ENCODE data around the gene DYSF. TPM values are rescaled to one million over a fixed set of nuclear protein-coding genes. Genes with fewer than 3 reads are reported as not detected.

The DYSF gene
- total and polyA plus RNA-seq, 2 donors (not counting 1 experiment from before 2014, with no cell fraction given): 0.17 to 0.43 TPM

- no peak overlapping the region for H3K27ac ChIP-seq (ENCODE audit: low read length in 2 of 2)
- no peaks in the 10 kb centered on the region for H4K20me1 ChIP-seq (ENCODE audit: control insufficient read depth, insufficient read depth, low read length, poor library complexity, severe bottlenecking)
- Mint-ChIP-seq H3K4me1 (no peaks in the 10 kb centered on the region), H3K27ac (no peak overlapping the region), H3K4me3 (no peak overlapping the region), H3K9me3 (ENCODE audit: insufficient read depth) (no peaks in the 10 kb centered on the region), H3K27me3 (peaks cover 12% of the 10 kb centered on the region)
- H3K36me3 ChIP-seq (replicated peaks in 1 of 2; ENCODE audit: control extremely low read depth in 1 of 2, control insufficient read depth in 1 of 2, extremely low read depth in 1 of 2, insufficient read depth in 2 of 2, low read length in 1 of 2): no peaks in the 10 kb centered on the region
- peaks cover 0 to 3% (median 0%) of the 10 kb centered on the region in 4 experiments for H3K27me3 ChIP-seq (replicated peaks in 1 of 4; ENCODE audit: control extremely low read depth in 1 of 4, control insufficient read depth in 3 of 4, insufficient read depth in 4 of 4, low read length in 3 of 4)
- H3K9me3 ChIP-seq (ENCODE audit: control extremely low read depth in 1 of 3, control insufficient read depth in 2 of 3, insufficient read depth in 1 of 3, low read length in 2 of 3): no peaks in the 10 kb centered on the region
- no peaks in the 10 kb centered on the region for H3K4me1 ChIP-seq (ENCODE audit: control insufficient read depth in 2 of 2, insufficient read depth in 2 of 2, low read length in 2 of 2)
- no peak overlapping the region for H3K9ac ChIP-seq (ENCODE audit: low read length)
- no peaks in the 10 kb centered on the region for H3K79me2 ChIP-seq (ENCODE audit: control insufficient read depth, insufficient read depth, low read length)
- TF ChIP-seq CTCF (IDR thresholded peaks at IDR 0.05) (no peak), EZH2 (IDR thresholded peaks at IDR 0.05; ENCODE audit: borderline replicate concordance, insufficient read depth, low read depth, low read length, poor library complexity, severe bottlenecking) (no peak)
- WGBS (ENCODE audit: insufficient coverage): 86% methylated on average over 4 of the region's 4 CpGs
- ChIA-PET POLR2A (no interaction called here), CTCF (no interaction called here)
- H2AFZ ChIP-seq (ENCODE audit: insufficient read depth, low read depth, low read length, poor library complexity, severe bottlenecking): no peak overlapping the region
- DNase-seq (no peak), ATAC-seq (ENCODE audit: low read depth) (no peak)
- intact Hi-C loops (cut with micrococcal nuclease): no loop called here
- no peak overlapping the region for H3K4me2 ChIP-seq (replicated peaks; ENCODE audit: low read depth, low read length, poor library complexity, severe bottlenecking)
- H3K4me3 ChIP-seq (ENCODE audit: control extremely low read depth in 1 of 5, extremely low read depth in 1 of 5, insufficient read depth in 1 of 5, low read depth in 2 of 5, low read length in 4 of 5): no peak overlapping the region
These were observed 27.8 kb downstream of the DYSF start for GRCh38 chr2:71481111-71481510.

- H3K36me3 ChIP-seq (replicated peaks in 1 of 2; ENCODE audit: control extremely low read depth in 1 of 2, control insufficient read depth in 1 of 2, extremely low read depth in 1 of 2, insufficient read depth in 2 of 2, low read length in 1 of 2): no peaks in the 10 kb centered on the region
- Mint-ChIP-seq H3K9me3 (ENCODE audit: insufficient read depth) (no peaks in the 10 kb centered on the region), H3K4me3 (no peak overlapping the region), H3K27ac (no peak overlapping the region), H3K4me1 (no peaks in the 10 kb centered on the region), H3K27me3 (peaks cover 12% of the 10 kb centered on the region)
- no peak overlapping the region for H3K4me2 ChIP-seq (replicated peaks; ENCODE audit: low read depth, low read length, poor library complexity, severe bottlenecking)
- no peaks in the 10 kb centered on the region for H3K79me2 ChIP-seq (ENCODE audit: control insufficient read depth, insufficient read depth, low read length)
- no peak for DNase-seq
- intact Hi-C loops (cut with micrococcal nuclease): no loop called here
- H2AFZ ChIP-seq (ENCODE audit: insufficient read depth, low read depth, low read length, poor library complexity, severe bottlenecking): no peak overlapping the region
- WGBS (ENCODE audit: insufficient coverage): 66% methylated on average over 4 of the region's 4 CpGs
- no peak overlapping the region for H3K9ac ChIP-seq (ENCODE audit: low read length)
- H4K20me1 ChIP-seq (ENCODE audit: control insufficient read depth, insufficient read depth, low read length, poor library complexity, severe bottlenecking): no peaks in the 10 kb centered on the region
- TF ChIP-seq CTCF (IDR thresholded peaks at IDR 0.05): no peak
- no peak for TF ChIP-seq EZH2 (IDR thresholded peaks at IDR 0.05; ENCODE audit: borderline replicate concordance, insufficient read depth, low read depth, low read length, poor library complexity, severe bottlenecking)
- no peaks in the 10 kb centered on the region for H3K4me1 ChIP-seq (ENCODE audit: control insufficient read depth in 2 of 2, insufficient read depth in 2 of 2, low read length in 2 of 2)
- peaks cover 0 to 3% (median 0%) of the 10 kb centered on the region in 4 experiments for H3K27me3 ChIP-seq (replicated peaks in 1 of 4; ENCODE audit: control extremely low read depth in 1 of 4, control insufficient read depth in 3 of 4, insufficient read depth in 4 of 4, low read length in 3 of 4)
- ChIA-PET POLR2A (no interaction called here), CTCF (no interaction called here)
- ATAC-seq (ENCODE audit: low read depth): no peak
- H3K27ac ChIP-seq (ENCODE audit: low read length in 2 of 2): no peak overlapping the region
- H3K4me3 ChIP-seq (ENCODE audit: control extremely low read depth in 1 of 5, extremely low read depth in 1 of 5, insufficient read depth in 1 of 5, low read depth in 2 of 5, low read length in 4 of 5): no peak overlapping the region
- H3K9me3 ChIP-seq (ENCODE audit: control extremely low read depth in 1 of 3, control insufficient read depth in 2 of 3, insufficient read depth in 1 of 3, low read length in 2 of 3): no peaks in the 10 kb centered on the region
These were observed 28.7 kb downstream of the DYSF start for GRCh38 chr2:71482055-71482454.

Data from B cell (primary cell).